ENCODE data around the gene FNIP2. TPM values are rescaled to one million over a fixed set of nuclear protein-coding genes. Genes with fewer than 3 reads are reported as not detected.

Gene FNIP2
- total RNA-seq, 2 experiments from 2014 or later: 0.09 to 1.0 TPM

- intact Hi-C loops (cut with micrococcal nuclease; ENCODE audit: unreplicated experiment): no loop called here
- ChIA-PET POLR2A (interaction anchor here (0.6 to 0.7 kb wide), 2 partner anchors 9 to 351 kb away, joined by 3 read pairs; no protein-coding TSS in a partner anchor), CTCF (ENCODE audit: unreplicated experiment) (no interaction called here)
- H3K4me3 ChIP-seq (ENCODE audit: low read depth, low read length, poor library complexity, severe bottlenecking): no peak overlapping the region
- BruUV-seq (replicated peaks): no TSS peak
- DNase-seq (ENCODE audit: low spot score): no peak
- no peaks in the 10 kb centered on the region for H3K9me2 ChIP-seq (ENCODE audit: insufficient read depth, low read length)
- H3K9me3 ChIP-seq (ENCODE audit: low read length): no peaks in the 10 kb centered on the region
- no peak overlapping the region for H2AFZ ChIP-seq (ENCODE audit: low read length)
- H4K20me1 ChIP-seq (ENCODE audit: insufficient read depth, low read length): no peaks in the 10 kb centered on the region
- TF ChIP-seq EZH2phosphoT487 (IDR thresholded peaks at IDR 0.05; ENCODE audit: borderline replicate concordance, low read depth, low read length): no peak
- no peaks in the 10 kb centered on the region for H3K36me3 ChIP-seq (ENCODE audit: insufficient read depth, low read length)
- no peak overlapping the region for H3K4me2 ChIP-seq (ENCODE audit: low read length)
- H3K79me2 ChIP-seq (ENCODE audit: insufficient read depth, low read depth, low read length): no peaks in the 10 kb centered on the region
- no peaks in the 10 kb centered on the region for H3K4me1 ChIP-seq (ENCODE audit: insufficient read depth, low read length, poor library complexity, severe bottlenecking)
- H3K27ac ChIP-seq (ENCODE audit: low read depth, low read length, poor library complexity, severe bottlenecking): no peak overlapping the region
These were observed 94.5 kb downstream of the FNIP2 start for GRCh38 chr4:158863296-158863695.

GRCh38 chr4:158865520-158866177, 96.8 kb downstream of the FNIP2 start:
- no peaks in the 10 kb centered on the region for H3K9me2 ChIP-seq (ENCODE audit: insufficient read depth, low read length)
- H3K27ac ChIP-seq (ENCODE audit: low read depth, low read length, poor library complexity, severe bottlenecking): no peak overlapping the region
- H3K79me2 ChIP-seq (ENCODE audit: insufficient read depth, low read depth, low read length): no peaks in the 10 kb centered on the region
- no peak overlapping the region for H3K4me3 ChIP-seq (ENCODE audit: low read depth, low read length, poor library complexity, severe bottlenecking)
- no TSS peak for BruUV-seq (replicated peaks)
- H3K4me2 ChIP-seq (ENCODE audit: low read length): no peak overlapping the region
- H4K20me1 ChIP-seq (ENCODE audit: insufficient read depth, low read length): no peaks in the 10 kb centered on the region
- no peak overlapping the region for H2AFZ ChIP-seq (ENCODE audit: low read length)
- no peaks in the 10 kb centered on the region for H3K36me3 ChIP-seq (ENCODE audit: insufficient read depth, low read length)
- ChIA-PET CTCF (ENCODE audit: unreplicated experiment) (no interaction called here), POLR2A (interaction anchor here (0.6 kb wide), 1 partner anchor 851 kb away, joined by 4 read pairs; no protein-coding TSS in a partner anchor)
- peaks cover 5% of the 10 kb centered on the region for H3K4me1 ChIP-seq (ENCODE audit: insufficient read depth, low read length, poor library complexity, severe bottlenecking)
- DNase-seq (ENCODE audit: low spot score): no peak
- H3K9me3 ChIP-seq (ENCODE audit: low read length): no peaks in the 10 kb centered on the region
- TF ChIP-seq CTCF (conservative IDR thresholded peaks at IDR 0.05; ENCODE audit: low read length) (no peak), EZH2phosphoT487 (IDR thresholded peaks at IDR 0.05; ENCODE audit: borderline replicate concordance, low read depth, low read length) (no peak)
- intact Hi-C loops (cut with micrococcal nuclease; ENCODE audit: unreplicated experiment): no loop called here

GRCh38 chr4:158869001-158869400, 100.2 kb downstream of the FNIP2 start:
- TF ChIP-seq CTCF (conservative IDR thresholded peaks at IDR 0.05; ENCODE audit: low read length) (no peak), EZH2phosphoT487 (IDR thresholded peaks at IDR 0.05; ENCODE audit: borderline replicate concordance, low read depth, low read length) (no peak)
- intact Hi-C loops (cut with micrococcal nuclease; ENCODE audit: unreplicated experiment): no loop called here
- CTCF ChIA-PET (ENCODE audit: unreplicated experiment): no interaction called here

More at GRCh38 chr4:158869001-158869400, 100.2 kb downstream of the FNIP2 start:
- BruUV-seq (replicated peaks): no TSS peak
- no peaks in the 10 kb centered on the region for H3K79me2 ChIP-seq (ENCODE audit: insufficient read depth, low read depth, low read length)
- no peaks in the 10 kb centered on the region for H3K9me2 ChIP-seq (ENCODE audit: insufficient read depth, low read length)
- no peaks in the 10 kb centered on the region for H4K20me1 ChIP-seq (ENCODE audit: insufficient read depth, low read length)
- H3K9me3 ChIP-seq (ENCODE audit: low read length): no peaks in the 10 kb centered on the region
- DNase-seq (ENCODE audit: low spot score): no peak
- H2AFZ ChIP-seq (ENCODE audit: low read length): no peak overlapping the region
- peaks cover 14% of the 10 kb centered on the region for H3K4me1 ChIP-seq (ENCODE audit: insufficient read depth, low read length, poor library complexity, severe bottlenecking)
- no peak overlapping the region for H3K27ac ChIP-seq (ENCODE audit: low read depth, low read length, poor library complexity, severe bottlenecking)
- no peak overlapping the region for H3K4me3 ChIP-seq (ENCODE audit: low read depth, low read length, poor library complexity, severe bottlenecking)
- H3K4me2 ChIP-seq (ENCODE audit: low read length): no peak overlapping the region
- POLR2A ChIA-PET: interaction anchor here (0.6 to 1.1 kb wide), 2 partner anchors 11 to 219 kb away, joined by 3 read pairs; no protein-coding TSS in a partner anchor
- H3K36me3 ChIP-seq (ENCODE audit: insufficient read depth, low read length): no peaks in the 10 kb centered on the region

Data from OCI-LY7 (cell line).